Dedifferentiated amniotic fluid mesenchymal stem cell (primary cell): ENCODE data around the gene BICRAL.
"Not testable (repeated sequence)": the region's sequence is repeated elsewhere in the genome, so short reads cannot be mapped to it uniquely, and the experiment has no call there.

ENCODE experiments used
- DNase-seq: peaks from one replicate; pipeline ENCODE4 v3.0.0-alpha.2; 2016; ENCODE audit errors: extremely low spot score

The BICRAL gene

GRCh38 chr6:42845327-42845694 is 63.5 kb downstream of the BICRAL start:
- DNase-seq = no peak

DNA sequence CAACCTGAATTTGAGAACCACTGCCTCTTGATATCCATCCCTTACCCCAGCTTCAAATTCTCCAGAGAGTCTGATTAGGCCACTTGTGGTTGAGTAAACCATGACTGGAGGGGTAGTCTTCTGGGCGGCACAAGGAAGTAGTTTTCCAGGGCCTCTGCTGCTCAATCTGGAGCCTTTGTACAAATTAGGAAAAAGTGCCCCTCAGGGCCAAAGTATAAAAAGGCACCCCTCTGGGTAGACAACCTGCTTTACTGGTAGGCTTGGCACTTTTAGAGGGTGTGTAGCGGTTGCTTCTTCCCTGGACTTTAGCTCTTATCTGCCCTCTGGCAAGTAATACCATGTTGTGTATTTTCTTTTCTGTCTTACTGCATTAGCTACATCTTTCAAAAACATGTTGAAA is 64.7 kb downstream of the BICRAL start:
- DNase-seq = no peak

- DNase-seq = no peak
Observed at GRCh38 chr6:42848700-42849099, 66.8 kb downstream of the BICRAL start.

GRCh38 chr6:42851599-42851998 is 69.7 kb downstream of the BICRAL start:
- DNase-seq = no peak

DNA sequence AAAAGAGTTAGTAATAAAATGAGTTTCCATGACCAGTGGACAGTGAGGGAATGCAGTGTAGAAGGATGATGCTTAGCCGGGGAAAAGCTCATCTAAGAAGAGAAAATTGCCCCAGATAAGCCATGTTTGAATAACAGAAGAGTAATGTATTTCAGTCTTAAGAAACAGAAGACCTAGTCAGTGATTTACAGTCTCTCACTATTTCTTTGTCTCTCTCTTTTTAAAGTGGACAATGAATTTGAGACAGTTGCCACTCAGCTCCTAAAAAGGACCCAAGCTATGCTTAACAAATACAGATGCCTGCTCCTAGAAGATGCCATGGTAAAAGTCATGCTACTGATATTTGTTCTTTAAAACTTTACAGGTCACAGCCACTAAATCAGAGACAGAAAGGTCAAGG is 78.2 kb downstream of the BICRAL start:
- DNase-seq = no peak

DNA sequence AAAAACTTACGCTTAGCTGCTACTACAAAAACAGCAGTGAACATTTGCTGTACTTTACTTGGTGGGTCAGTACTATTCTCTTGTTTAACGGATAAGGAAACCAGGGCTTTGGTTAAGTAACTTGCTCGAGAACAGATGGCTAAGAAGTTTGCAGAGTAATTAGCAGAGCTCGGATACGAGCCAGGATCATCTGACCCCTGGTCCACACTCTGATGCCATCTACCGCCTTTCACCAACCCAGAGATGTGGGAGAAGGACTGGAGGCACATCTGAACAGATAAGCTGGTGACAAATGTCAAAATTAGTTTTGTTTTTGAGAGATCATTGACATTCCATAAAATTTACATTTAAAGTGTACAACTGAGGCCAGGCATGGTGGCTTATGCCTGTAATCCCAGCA is 78.6 kb downstream of the BICRAL start:
- no peak for DNase-seq

- no peak for DNase-seq
Observed at GRCh38 chr6:42864602-42865001, 82.8 kb downstream of the BICRAL start.

DNA sequence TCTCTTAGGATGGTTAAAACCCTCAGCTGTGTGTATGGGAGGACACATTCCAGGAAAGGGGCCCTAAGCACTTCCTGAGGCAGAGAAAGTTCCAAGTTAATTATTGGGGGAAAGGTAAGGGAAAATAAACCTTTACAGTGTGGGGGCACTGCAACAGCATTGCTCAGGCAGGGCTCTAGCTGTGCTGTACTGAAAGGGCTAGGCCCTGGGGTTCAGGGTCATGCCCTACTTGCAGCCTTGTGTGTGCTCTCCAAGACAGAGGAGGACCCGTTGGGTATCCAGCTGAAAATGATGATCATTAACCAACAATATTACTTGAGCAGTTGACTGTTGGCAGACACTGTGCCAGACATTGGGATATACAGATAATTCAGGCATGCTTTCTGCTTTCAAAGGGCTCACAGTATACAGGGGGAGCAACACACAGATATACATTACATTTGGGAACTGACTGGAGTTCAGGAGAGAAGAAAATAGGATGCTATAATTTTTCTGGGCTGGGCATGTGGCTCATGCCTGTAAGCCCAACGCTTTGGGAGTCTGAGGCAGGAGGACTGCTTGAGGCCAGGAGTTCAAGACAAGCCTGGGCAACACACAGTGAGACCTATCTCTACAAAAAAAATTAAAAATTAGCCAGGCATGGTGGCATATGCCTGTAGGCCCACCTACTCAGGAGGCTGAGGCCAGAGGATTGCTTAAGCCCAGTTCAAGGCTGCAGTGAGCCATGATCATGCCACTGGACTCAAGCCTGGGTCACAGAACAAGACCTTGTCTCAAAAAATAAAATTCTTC is 88.5 kb downstream of the BICRAL start:
- DNase-seq = no peak

GRCh38 chr6:42871711-42872110 is 89.9 kb downstream of the BICRAL start:
- DNase-seq = no peak

DNA sequence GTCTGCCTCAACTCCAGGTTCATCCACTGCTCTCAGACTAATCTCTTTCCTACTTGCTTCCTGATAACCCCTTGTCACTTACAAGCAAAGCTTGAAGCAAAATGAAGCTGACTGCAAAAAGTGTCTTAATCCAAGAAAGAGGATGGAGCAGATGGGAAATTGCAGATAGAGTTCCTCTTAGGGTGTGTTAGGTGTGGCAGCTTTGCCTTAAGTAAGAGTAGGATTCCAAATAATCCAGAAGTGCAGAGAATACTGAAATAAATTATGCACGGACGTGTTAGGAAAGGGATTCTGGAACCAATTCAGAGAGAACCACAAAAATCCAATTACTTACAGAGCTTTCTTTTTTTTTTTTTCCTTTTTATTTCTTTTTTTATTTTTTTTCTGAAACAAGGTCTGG is 91.5 kb downstream of the BICRAL start:
- DNase-seq = no peak

GRCh38 chr6:42877695-42878094 is 95.8 kb downstream of the BICRAL start:
- DNase-seq = no peak

- DNase-seq = peak; percentile 92
Observed at GRCh38 chr6:42879372-42880239, 97.8 kb downstream of the BICRAL start, which contains the start of gene RPL7L1. Gene RPL7L1 (plus strand): TSS chr6:42879616. CDS start chr6:42879911, 295 bp downstream.

GRCh38 chr6:42880240-42880817 is 98.5 kb downstream of the BICRAL start:
- not testable (repeated sequence) for DNase-seq

GRCh38 chr6:42880871-42881270 is 99.0 kb downstream of the BICRAL start:
- DNase-seq = not testable (repeated sequence)

- no peak for DNase-seq
Observed at GRCh38 chr6:42885702-42886101, 103.8 kb downstream of the BICRAL start.

GRCh38 chr6:42888201-42888600 is 106.3 kb downstream of the BICRAL start:
- not testable (repeated sequence) for DNase-seq

DNA sequence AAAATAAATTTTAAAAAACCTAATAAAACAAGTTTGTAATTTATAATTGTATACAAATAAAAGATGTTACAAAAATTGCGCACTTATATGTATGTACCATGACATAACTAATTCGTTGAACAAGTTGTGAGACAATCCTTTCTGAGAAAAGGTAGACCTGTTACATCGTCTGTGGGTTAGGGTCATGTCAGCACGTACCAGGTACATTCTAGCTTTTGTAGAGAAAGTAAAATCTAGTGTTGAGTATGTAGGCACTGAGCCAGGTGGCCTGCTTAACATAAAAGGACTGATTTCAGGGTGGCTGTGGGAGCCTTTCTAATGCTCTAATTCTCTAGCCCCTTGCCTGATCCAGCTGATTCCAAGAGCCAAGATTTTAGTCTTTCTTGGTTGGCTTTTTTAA is 108.0 kb downstream of the BICRAL start:
- DNase-seq = no peak

GRCh38 chr6:42890311-42891198 is 108.7 kb downstream of the BICRAL start:
- DNase-seq = peak; percentile 97

DNA sequence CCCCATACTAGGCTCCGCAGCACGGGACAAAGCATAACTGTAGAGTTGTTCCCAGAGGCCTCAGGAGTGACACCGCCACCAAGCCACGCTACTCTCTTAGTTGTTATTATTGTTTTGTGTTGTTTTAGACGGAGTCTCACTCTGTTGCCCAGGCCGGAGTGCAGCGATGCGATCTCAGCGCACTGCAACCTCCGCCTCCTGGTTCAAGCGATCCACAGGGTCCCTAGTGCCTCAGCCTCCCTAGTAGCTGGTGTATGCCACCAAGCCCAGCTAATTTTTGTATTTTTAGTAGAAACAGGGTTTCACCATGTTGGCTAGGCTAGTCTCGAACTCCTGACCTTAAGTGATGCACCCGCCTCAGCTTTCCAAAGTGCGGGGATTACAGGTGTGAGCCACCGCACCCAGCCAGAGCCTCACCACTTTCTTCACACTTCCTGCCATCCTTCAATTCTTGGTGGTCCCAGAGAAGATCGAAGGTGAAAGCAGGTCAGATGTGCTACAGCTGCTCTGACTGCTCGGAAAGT is 109.4 kb downstream of the BICRAL start:
- DNase-seq = no peak

- not testable (repeated sequence) for DNase-seq
Observed at GRCh38 chr6:42894041-42894828, 112.4 kb downstream of the BICRAL start.
